ENCODE data around the gene ACSF3.

Gene ACSF3

DNA sequence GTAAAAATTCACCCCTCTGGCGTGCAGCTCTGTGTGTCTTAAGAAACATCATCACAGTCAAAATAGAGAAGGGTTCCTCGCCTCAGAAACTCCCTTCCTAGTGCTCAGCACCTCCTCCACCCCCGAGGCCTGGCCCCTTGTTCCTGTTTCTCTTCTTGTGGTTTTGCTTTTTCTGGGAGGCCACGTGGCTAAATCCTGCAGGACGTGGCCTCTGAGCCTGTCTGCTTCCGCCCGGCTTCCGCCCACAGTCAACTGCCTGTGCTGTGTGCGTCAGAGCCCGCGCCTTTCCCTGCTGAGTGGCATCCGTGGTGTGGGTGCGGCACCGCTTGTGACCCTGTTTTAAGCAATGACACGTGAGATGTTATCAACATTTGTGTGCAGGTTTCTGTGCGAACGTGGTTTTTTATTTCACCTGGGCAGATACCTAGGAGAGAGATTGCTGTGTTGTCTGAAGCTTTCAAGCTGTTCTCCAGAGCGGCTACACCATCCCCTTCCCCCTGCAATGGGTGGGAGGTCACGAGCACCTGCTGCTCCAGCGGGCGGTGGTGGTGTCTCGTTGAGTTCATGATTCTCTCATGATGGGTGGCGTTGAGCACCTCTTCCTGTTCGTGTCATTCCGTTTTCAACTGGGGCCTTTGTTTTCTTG is 21.7 kb downstream of the ACSF3 start:
- no peak for DNase-seq (ENCODE audit: extremely low read depth, low read depth)
- H3K4me3 ChIP-seq (replicated peaks; ENCODE audit: low read depth, low read length), result no peak overlapping the region
- TF ChIP-seq, protein P1, sequence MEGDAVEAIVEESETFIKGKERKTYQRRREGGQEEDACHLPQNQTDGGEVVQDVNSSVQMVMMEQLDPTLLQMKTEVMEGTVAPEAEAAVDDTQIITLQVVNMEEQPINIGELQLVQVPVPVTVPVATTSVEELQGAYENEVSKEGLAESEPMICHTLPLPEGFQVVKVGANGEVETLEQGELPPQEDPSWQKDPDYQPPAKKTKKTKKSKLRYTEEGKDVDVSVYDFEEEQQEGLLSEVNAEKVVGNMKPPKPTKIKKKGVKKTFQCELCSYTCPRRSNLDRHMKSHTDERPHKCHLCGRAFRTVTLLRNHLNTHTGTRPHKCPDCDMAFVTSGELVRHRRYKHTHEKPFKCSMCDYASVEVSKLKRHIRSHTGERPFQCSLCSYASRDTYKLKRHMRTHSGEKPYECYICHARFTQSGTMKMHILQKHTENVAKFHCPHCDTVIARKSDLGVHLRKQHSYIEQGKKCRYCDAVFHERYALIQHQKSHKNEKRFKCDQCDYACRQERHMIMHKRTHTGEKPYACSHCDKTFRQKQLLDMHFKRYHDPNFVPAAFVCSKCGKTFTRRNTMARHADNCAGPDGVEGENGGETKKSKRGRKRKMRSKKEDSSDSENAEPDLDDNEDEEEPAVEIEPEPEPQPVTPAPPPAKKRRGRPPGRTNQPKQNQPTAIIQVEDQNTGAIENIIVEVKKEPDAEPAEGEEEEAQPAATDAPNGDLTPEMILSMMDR (IDR thresholded peaks at IDR 0.05; ENCODE audit: low read depth, low read length, missing control alignments), result no peak

DNA sequence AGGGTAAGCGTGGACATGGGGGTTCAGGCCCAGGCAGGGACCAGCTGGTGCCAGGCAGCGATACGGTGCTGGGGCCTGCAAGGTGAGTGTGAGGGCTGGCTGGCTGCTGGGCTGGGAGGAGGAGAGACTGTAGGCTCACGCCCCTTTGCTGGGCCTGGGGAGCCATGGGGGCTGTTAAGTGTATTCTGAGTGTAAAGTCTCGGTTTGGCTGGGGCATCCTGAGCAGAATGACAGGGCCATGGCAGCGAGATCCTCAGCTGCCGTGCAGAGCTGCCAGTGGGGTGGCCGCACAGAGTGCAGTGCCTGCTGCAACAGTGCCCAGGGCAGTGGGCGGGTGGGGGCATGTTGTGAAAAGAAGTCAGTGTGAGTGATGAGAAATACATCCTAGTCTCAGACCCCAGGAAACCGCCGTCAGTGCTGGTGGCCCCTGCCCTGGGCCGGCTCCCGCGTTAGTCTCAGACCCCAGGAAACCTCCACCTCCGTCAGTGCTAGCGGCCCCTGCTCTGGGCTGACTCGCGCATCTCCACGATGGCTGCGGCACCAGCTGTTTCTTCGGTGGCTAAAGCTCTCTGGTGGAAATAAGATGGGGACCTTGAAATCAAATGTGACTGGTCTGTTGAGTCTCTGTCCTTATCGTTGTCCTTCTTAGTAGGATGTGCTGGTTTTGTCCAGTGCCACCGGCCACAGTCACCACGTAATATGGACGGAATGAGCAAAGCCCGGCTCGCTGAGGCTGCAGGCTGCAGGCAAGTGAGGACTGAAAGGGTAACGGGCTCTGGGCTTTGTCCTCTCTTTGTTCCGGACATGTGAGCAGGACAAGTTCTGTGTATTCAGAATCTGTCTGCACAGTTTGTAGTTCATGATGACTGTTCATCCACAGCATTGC is 22.9 kb downstream of the ACSF3 start:
- TF ChIP-seq, protein P1 (IDR thresholded peaks at IDR 0.05; ENCODE audit: low read depth, low read length, missing control alignments), result no peak
- no peak for DNase-seq (ENCODE audit: extremely low read depth, low read depth)
- no peak overlapping the region for H3K4me3 ChIP-seq (replicated peaks; ENCODE audit: low read depth, low read length)

DNA sequence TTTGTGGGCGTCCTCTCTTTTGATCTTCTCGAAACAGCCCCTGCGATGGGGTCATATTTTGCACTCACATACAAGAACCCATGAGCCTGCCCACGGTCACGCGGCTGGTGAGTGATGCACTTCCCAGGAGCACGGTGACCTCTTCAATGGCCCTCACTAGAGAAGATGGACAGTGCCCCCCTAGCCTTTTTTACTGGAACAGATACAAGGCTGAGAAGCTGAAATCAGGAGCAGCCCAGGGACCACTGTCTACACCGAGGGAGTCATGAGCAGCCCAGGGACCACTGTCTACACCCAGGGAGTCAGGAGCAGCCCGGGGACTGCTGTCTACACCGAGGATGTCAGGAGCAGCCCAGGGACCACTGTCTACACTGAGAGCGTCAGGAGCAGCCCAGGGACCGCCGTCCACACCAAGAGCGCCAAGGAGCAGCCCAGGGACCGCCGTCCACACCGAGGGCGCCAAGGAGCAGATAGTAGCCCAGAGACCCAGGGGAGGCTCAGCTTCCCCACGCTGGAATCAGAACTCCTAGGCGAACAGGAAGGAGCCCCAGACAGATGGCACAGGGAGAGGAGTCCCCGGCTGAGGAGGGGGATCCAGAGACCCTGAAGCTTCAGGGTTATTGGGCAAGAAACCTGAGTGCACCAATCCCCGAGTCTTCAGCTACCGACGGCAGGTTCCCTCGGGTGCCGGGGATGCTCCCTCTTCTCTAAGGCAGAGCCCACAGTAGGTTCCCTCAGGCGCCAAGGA is 23.7 kb downstream of the ACSF3 start:
- TF ChIP-seq, protein P1 (IDR thresholded peaks at IDR 0.05; ENCODE audit: low read depth, low read length, missing control alignments), result no peak
- no peak overlapping the region for H3K4me3 ChIP-seq (replicated peaks; ENCODE audit: low read depth, low read length)
- DNase-seq (ENCODE audit: extremely low read depth, low read depth), result no peak

GRCh38 chr16:89117975-89118289 is 24.3 kb downstream of the ACSF3 start:
- no peak for DNase-seq (ENCODE audit: extremely low read depth, low read depth)
- H3K4me3 ChIP-seq (replicated peaks; ENCODE audit: low read depth, low read length), result no peak overlapping the region
- TF ChIP-seq, protein P1 (IDR thresholded peaks at IDR 0.05; ENCODE audit: low read depth, low read length, missing control alignments), result no peak

- TF ChIP-seq, protein P1 (IDR thresholded peaks at IDR 0.05; ENCODE audit: low read depth, low read length, missing control alignments), result no peak
- H3K4me3 ChIP-seq (replicated peaks; ENCODE audit: low read depth, low read length), result no peak overlapping the region
- DNase-seq (ENCODE audit: extremely low read depth, low read depth), result no peak
These were observed 24.9 kb downstream of the ACSF3 start for GRCh38 chr16:89118361-89119165.

GRCh38 chr16:89119166-89119621 is 25.5 kb downstream of the ACSF3 start:
- no peak overlapping the region for H3K4me3 ChIP-seq (replicated peaks; ENCODE audit: low read depth, low read length)
- DNase-seq (ENCODE audit: extremely low read depth, low read depth), result no peak
- TF ChIP-seq, protein P1 (IDR thresholded peaks at IDR 0.05; ENCODE audit: low read depth, low read length, missing control alignments), result no peak

Measured in HFF-Myc (cell line).